Large intestine (tissue), 12 donors: ENCODE measurements around the gene RNF182. TPM values are rescaled to one million over a fixed set of nuclear protein-coding genes. Genes with fewer than 3 reads are reported as not detected.
"Not testable (repeated sequence)": the region's sequence is repeated elsewhere in the genome, so short reads cannot be mapped to it uniquely, and the experiment has no call there.

Experiments
- DNase-seq, 2 donors: peaks; one replicate each; pipeline versions ENCODE4 v3.0.0 to v3.0.0-alpha.2; 2013
- H3K27ac ChIP-seq: one replicate; pipeline ENCODE4 v1.5.1; 2013; ENCODE audit warnings: low read length
- H3K27me3 ChIP-seq: 2 replicates; pipeline ENCODE4 v1.6.1; 2013; ENCODE audit warnings: low read length; ENCODE audit not compliant: control insufficient read depth, insufficient read depth
- H3K36me3 ChIP-seq: 2 replicates; pipeline ENCODE4 v1.6.1; 2013; ENCODE audit warnings: low read length; ENCODE audit not compliant: control insufficient read depth, insufficient read depth
- H3K4me1 ChIP-seq: one replicate; pipeline ENCODE4 v1.6.1; 2013; ENCODE audit warnings: low read length; ENCODE audit not compliant: control insufficient read depth, insufficient read depth
- H3K4me3 ChIP-seq: one replicate; pipeline ENCODE4 v1.5.1; 2013; ENCODE audit warnings: low read length
- H3K9me3 ChIP-seq: one replicate; pipeline ENCODE4 v1.6.1; 2013; ENCODE audit warnings: mild to moderate bottlenecking, low read depth, low read length, moderate library complexity; ENCODE audit not compliant: control insufficient read depth
- WGBS: methylation state at CpG from one replicate; pipeline ENCODE4 v1.1.5; 2013; ENCODE audit warnings: low lambda C conversion rate; ENCODE audit not compliant: insufficient coverage; 5-methylcytosine and 5-hydroxymethylcytosine counted together
- long read RNA-seq, 11 donors: transcript quantifications; one replicate each; lab custom pipeline, GENCODE V29; 2026
- polyA plus RNA-seq: library from polyadenylated mRNA; unstranded; fragments of 120-200 nt; gene quantifications from one replicate; pipeline ENCODE4 v1.2.1, GENCODE V29; 2013

Gene RNF182
- 1.6 TPM for polyA plus RNA-seq
- long read RNA-seq, donor 1, result 0 reads
- long read RNA-seq, donor 2, result 0 reads
- long read RNA-seq, donor 3, partial matches to known transcripts, result 0 of 1 reads
- long read RNA-seq, donor 3, other reads (novel, unspliced or antisense), result 0 of 1 reads
- long read RNA-seq, donor 4, result 0 reads
- long read RNA-seq, donor 5, result 0 reads
- long read RNA-seq, donor 6, result 0 reads
- long read RNA-seq, donor 7, result 0 reads
- long read RNA-seq, donor 8, result 0 reads
- long read RNA-seq, donor 9, result 0 reads
- long read RNA-seq, donor 10, result 0 reads
- long read RNA-seq, donor 11, partial matches to known transcripts, result 0 of 1 reads
- long read RNA-seq, donor 11, other reads (novel, unspliced or antisense), result 0 of 1 reads

- no CpG with 5 or more reads among the region's 65 CpGs for WGBS
- peaks cover 16% of the 10 kb centered on the region for H3K4me1 ChIP-seq
- peak in 1 of 2 donors; percentile 36 for DNase-seq
- no peaks in the 10 kb centered on the region for H3K9me3 ChIP-seq
- H3K27me3 ChIP-seq, result peaks cover 41% of the 10 kb centered on the region
- H3K27ac ChIP-seq, result no peak within 1 kb of the TSS
- no peaks in the 10 kb centered on the region for H3K36me3 ChIP-seq
- H3K4me3 ChIP-seq, result peak within 1 kb of the TSS; percentile 48
Observed at GRCh38 chr6:13924949-13925881, at the start of gene RNF182. Gene RNF182 (plus strand): TSS chr6:13924952. CDS start chr6:13977120, 52,168 bp downstream.

- Histone ChIP-seq H3K27ac (no peak overlapping the region), H3K27me3 (no peaks in the 10 kb centered on the region), H3K4me3 (no peak overlapping the region), H3K9me3 (peaks cover 4% of the 10 kb centered on the region), H3K4me1 (peaks cover 10% of the 10 kb centered on the region), H3K36me3 (no peaks in the 10 kb centered on the region)
- DNase-seq, result no peak
Observed at GRCh38 chr6:13877051-13877450, 47.7 kb upstream of the RNF182 start.

GRCh38 chr6:13880061-13880663 lies 44.6 kb upstream of the RNF182 start:
- not testable (repeated sequence) for H3K4me1 ChIP-seq, H3K36me3 ChIP-seq, H3K4me3 ChIP-seq, H3K9me3 ChIP-seq, H3K27ac ChIP-seq, H3K27me3 ChIP-seq, DNase-seq
- 40% methylated on average over 2 of the region's 12 CpGs for WGBS

GRCh38 chr6:13881621-13882165 lies 43.1 kb upstream of the RNF182 start:
- Histone ChIP-seq H3K9me3 (no peaks in the 10 kb centered on the region), H3K36me3 (no peaks in the 10 kb centered on the region), H3K27me3 (no peaks in the 10 kb centered on the region), H3K27ac (no peak overlapping the region), H3K4me3 (no peak overlapping the region), H3K4me1 (no peaks in the 10 kb centered on the region)
- 78% methylated on average over 4 of the region's 9 CpGs for WGBS
- DNase-seq, result no peak

DNA sequence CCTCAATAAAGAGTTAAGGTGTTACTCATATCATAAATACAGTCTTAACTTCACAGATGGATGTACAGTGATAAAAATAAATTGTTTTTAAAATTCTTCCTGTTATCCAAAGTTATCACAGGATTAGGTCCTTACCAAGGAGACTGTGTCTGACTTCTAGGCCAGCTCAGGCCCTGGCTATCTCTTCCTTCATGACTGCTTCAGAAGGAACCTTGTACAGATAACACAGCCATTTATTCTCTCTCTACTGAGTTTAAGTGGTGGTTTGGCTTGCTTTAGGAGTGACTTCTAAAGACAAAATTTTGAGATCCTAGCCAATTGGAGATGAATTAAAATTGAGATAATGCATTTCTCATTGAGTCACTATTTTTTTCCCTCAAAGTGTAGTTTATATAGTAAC lies 40.8 kb upstream of the RNF182 start:
- H3K9me3 ChIP-seq, result no peaks in the 10 kb centered on the region
- DNase-seq, result no peak
- H3K27me3 ChIP-seq, result no peaks in the 10 kb centered on the region
- H3K4me1 ChIP-seq, result no peaks in the 10 kb centered on the region
- no peak overlapping the region for H3K27ac ChIP-seq
- H3K36me3 ChIP-seq, result no peaks in the 10 kb centered on the region
- H3K4me3 ChIP-seq, result no peak overlapping the region

- H3K27ac ChIP-seq, result no peak overlapping the region
- H3K27me3 ChIP-seq, result no peaks in the 10 kb centered on the region
- no CpG with 5 or more reads among the region's 5 CpGs for WGBS
- H3K4me1 ChIP-seq, result no peaks in the 10 kb centered on the region
- DNase-seq, result no peak
- H3K4me3 ChIP-seq, result no peak overlapping the region
- H3K9me3 ChIP-seq, result no peaks in the 10 kb centered on the region
- no peaks in the 10 kb centered on the region for H3K36me3 ChIP-seq
Observed at GRCh38 chr6:13884397-13884796, 40.4 kb upstream of the RNF182 start.

- H3K9me3 ChIP-seq, result no peaks in the 10 kb centered on the region
- H3K4me1 ChIP-seq, result no peaks in the 10 kb centered on the region
- no peak overlapping the region for H3K27ac ChIP-seq
- H3K36me3 ChIP-seq, result no peaks in the 10 kb centered on the region
- H3K27me3 ChIP-seq, result no peaks in the 10 kb centered on the region
- 100% methylated on average over 1 of the region's 2 CpGs for WGBS
- no peak overlapping the region for H3K4me3 ChIP-seq
- no peak for DNase-seq
Observed at GRCh38 chr6:13885601-13886000, 39.2 kb upstream of the RNF182 start.

DNA sequence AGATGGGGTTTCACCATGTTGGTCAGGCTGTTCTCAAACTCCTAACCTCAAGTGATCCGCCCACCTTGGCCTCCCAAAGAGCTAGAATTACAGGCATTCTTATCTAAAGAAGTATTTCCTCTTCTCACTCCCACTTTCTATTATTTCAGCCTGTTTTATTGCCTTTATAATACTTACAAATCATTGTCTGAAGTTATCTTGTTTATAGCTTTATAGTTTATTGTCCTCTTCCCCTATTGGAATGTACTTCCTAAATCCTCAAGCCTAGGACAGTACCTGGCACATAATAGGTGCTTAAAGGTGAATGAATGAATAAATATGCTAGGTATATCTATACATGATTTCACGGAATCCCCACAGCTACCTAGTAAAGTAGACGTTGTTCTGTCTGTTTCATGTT lies 37.8 kb upstream of the RNF182 start:
- Histone ChIP-seq H3K4me3 (no peak overlapping the region), H3K4me1 (no peaks in the 10 kb centered on the region), H3K36me3 (no peaks in the 10 kb centered on the region), H3K27ac (no peak overlapping the region), H3K9me3 (no peaks in the 10 kb centered on the region), H3K27me3 (no peaks in the 10 kb centered on the region)
- DNase-seq, result no peak
- 92% methylated on average over 2 of the region's 3 CpGs for WGBS

- no peak for DNase-seq
- no peaks in the 10 kb centered on the region for H3K9me3 ChIP-seq
- 78% methylated on average over 1 of the region's 2 CpGs for WGBS
Observed at GRCh38 chr6:13892017-13892645, 32.6 kb upstream of the RNF182 start.

DNA sequence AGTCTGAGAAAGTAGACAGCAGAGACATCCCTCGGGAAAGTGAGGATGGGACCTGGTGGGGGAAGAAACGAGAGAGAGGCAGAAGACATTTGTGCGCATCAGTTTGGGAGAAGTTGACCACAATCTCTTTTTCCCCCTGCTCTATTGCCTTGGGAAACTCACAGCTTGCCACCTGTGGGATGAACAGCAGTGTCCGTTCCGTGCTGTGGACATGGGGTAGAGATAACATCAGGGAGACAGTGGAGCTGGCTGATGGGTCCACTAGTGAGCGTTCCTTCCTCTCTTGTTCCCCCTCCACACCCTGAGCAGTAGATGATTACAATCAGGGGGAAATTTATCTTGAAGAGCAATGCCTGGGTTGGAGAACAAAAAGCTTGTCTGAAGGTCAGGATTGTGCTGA lies 21.8 kb upstream of the RNF182 start:
- Histone ChIP-seq H3K4me1 (no peaks in the 10 kb centered on the region), H3K36me3 (no peaks in the 10 kb centered on the region), H3K4me3 (no peak overlapping the region), H3K27ac (no peak overlapping the region), H3K9me3 (no peaks in the 10 kb centered on the region), H3K27me3 (no peaks in the 10 kb centered on the region)
- WGBS, result 100% methylated on average over 1 of the region's 6 CpGs
- DNase-seq, result no peak

More at GRCh38 chr6:13892017-13892645, 32.6 kb upstream of the RNF182 start:
- H3K36me3 ChIP-seq, result no peaks in the 10 kb centered on the region
- H3K27ac ChIP-seq, result no peak overlapping the region
- no peaks in the 10 kb centered on the region for H3K4me1 ChIP-seq
- H3K4me3 ChIP-seq, result no peak overlapping the region
- H3K27me3 ChIP-seq, result no peaks in the 10 kb centered on the region
